Subcutaneous adipose tissue (tissue), 4 donors: ENCODE measurements around the gene CLPSL2. TPM values are rescaled to one million over a fixed set of nuclear protein-coding genes. Genes with fewer than 3 reads are reported as not detected.

ENCODE experiments used
- CTCF ChIP-seq: fragments of 450-650 bp; IDR thresholded peaks from one replicate; pipeline ENCODE4 v1.5.1; 2016; ENCODE audit warnings: low read depth, mild to moderate bottlenecking, control low read depth, antibody characterized with exemption, moderate library complexity
- total RNA-seq, 4 donors: library from RNA; depleted of rRNA; stranded (reverse); fragments of >200 nt; gene quantifications; one replicate each; pipeline ENCODE4 v1.1.0, GENCODE V29; 2016

CLPSL2 gene
- total RNA-seq, 4 donors from 2014 or later: not detected

- TF ChIP-seq CTCF: no peak
These were observed 48.3 kb downstream of the CLPSL2 start for GRCh38 chr6:35824552-35825192.

Other genes starting within 250 kb of the CLPSL2 start
- 100 to 1,000 TPM; 332 to 758 (median 703) TPM for gene FKBP5, start 87.7 kb upstream of the CLPSL2 start, total RNA-seq
- 1 to 10 TPM in 2 of 4 donors, under 1 TPM in 2; 0.51 to 1.7 (median 1.0) TPM for gene ARMC12, start 39.6 kb upstream of the CLPSL2 start, total RNA-seq
- not detected for gene CLPSL1, start 4.4 kb downstream of the CLPSL2 start, total RNA-seq
- not detected for gene CLPS, start 20.7 kb downstream of the CLPSL2 start, total RNA-seq
- gene LHFPL5, start 28.8 kb downstream of the CLPSL2 start, total RNA-seq: not detected
- gene SRPK1, start 144.5 kb downstream of the CLPSL2 start, total RNA-seq: 10 to 100 TPM; 26.2 to 38.8 (median 33.1) TPM
- 1 to 10 TPM in 2 of 4 donors, under 1 TPM in 1, not detected in 1; 0.33 to 2.2 (median 2.0) TPM for gene SLC26A8, start 248.0 kb downstream of the CLPSL2 start, total RNA-seq